Gastrocnemius medialis (tissue), 4 donors: ENCODE data around the gene RELT.

Experiments
- POLR2A ChIP-seq, 2 donors: fragments of 450-650 bp; IDR thresholded peaks; one replicate each; pipeline ENCODE4 v1.6.1; 2017; ENCODE audit warnings: antibody characterized with exemption in 2 of 2, mild to moderate bottlenecking in 2 of 2, moderate library complexity in 2 of 2
- TF ChIP-seq, protein P1 (sequence below), 5 experiments: fragments of 450-650 bp in 3 of 5; fragments of 200-600 bp in 2 of 5; sonication (generic) in 2 of 5; IDR thresholded peaks in 4 of 5; conservative IDR thresholded peaks in 1 of 5; 1 replicate in 4 of 5; 2 replicates in 1 of 5; pipeline ENCODE4 v1.5.1; 2016 to 2019; ENCODE audit warnings: antibody characterized with exemption in 5 of 5, mild to moderate bottlenecking in 3 of 5, moderate library complexity in 3 of 5

DNA sequence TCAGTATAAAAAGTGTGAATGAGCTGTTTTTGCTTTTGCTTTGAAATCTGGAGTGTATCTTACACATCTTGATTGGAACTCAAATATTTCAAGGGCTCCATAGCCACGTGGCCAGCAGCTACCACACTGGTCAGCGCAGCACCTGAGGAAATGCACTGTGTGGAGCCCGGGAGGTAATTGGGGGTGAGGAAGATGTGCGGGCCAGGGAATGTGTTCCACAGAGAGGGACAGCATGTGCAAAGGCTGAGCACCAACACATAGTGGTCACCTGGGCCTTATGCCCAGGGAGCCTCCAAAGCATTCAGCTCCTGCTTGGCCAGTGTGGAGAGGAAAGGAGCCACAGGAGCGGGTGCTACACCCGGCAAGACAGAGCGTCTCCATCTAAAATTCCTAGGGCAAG, 20.8 kb downstream of the RELT start:
- TF ChIP-seq, protein P1, sequence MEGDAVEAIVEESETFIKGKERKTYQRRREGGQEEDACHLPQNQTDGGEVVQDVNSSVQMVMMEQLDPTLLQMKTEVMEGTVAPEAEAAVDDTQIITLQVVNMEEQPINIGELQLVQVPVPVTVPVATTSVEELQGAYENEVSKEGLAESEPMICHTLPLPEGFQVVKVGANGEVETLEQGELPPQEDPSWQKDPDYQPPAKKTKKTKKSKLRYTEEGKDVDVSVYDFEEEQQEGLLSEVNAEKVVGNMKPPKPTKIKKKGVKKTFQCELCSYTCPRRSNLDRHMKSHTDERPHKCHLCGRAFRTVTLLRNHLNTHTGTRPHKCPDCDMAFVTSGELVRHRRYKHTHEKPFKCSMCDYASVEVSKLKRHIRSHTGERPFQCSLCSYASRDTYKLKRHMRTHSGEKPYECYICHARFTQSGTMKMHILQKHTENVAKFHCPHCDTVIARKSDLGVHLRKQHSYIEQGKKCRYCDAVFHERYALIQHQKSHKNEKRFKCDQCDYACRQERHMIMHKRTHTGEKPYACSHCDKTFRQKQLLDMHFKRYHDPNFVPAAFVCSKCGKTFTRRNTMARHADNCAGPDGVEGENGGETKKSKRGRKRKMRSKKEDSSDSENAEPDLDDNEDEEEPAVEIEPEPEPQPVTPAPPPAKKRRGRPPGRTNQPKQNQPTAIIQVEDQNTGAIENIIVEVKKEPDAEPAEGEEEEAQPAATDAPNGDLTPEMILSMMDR (IDR thresholded peaks at IDR 0.05 in 4 of 5, conservative IDR thresholded peaks at IDR 0.05 in 1 of 5), result no peak
- TF ChIP-seq POLR2A (IDR thresholded peaks at IDR 0.05), result no peak
